ENCODE results near the gene FAHD2A. TPM values are rescaled to one million over a fixed set of nuclear protein-coding genes. Genes with fewer than 3 reads are reported as not detected.

The FAHD2A gene
- total and polyA plus RNA-seq, 2 of the 8 experiments (the other 6 are each of a cell fraction or from before 2014, with no cell fraction given) = 24.2 to 26.7 TPM

DNA sequence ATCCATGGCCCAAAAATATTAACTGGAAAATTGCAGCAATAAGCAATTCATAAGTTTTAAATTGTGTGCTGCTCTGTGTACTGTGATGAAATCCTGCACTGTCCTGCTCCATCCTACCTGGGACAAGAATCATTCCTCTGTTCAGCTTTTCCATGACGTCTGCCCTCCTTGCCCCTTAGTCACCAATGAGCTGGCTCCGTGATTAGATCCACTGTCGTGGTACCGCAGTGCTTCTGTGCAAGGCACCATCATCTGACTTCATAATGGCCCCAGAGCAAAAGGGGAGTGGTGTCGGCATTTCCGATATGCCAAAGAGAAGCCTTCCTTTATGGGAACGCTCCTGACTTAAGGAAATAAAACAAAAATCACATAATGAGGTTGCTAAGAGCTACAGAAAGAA lies 3.4 kb upstream of the FAHD2A start (continued):
- TF ChIP-seq, protein P1, sequence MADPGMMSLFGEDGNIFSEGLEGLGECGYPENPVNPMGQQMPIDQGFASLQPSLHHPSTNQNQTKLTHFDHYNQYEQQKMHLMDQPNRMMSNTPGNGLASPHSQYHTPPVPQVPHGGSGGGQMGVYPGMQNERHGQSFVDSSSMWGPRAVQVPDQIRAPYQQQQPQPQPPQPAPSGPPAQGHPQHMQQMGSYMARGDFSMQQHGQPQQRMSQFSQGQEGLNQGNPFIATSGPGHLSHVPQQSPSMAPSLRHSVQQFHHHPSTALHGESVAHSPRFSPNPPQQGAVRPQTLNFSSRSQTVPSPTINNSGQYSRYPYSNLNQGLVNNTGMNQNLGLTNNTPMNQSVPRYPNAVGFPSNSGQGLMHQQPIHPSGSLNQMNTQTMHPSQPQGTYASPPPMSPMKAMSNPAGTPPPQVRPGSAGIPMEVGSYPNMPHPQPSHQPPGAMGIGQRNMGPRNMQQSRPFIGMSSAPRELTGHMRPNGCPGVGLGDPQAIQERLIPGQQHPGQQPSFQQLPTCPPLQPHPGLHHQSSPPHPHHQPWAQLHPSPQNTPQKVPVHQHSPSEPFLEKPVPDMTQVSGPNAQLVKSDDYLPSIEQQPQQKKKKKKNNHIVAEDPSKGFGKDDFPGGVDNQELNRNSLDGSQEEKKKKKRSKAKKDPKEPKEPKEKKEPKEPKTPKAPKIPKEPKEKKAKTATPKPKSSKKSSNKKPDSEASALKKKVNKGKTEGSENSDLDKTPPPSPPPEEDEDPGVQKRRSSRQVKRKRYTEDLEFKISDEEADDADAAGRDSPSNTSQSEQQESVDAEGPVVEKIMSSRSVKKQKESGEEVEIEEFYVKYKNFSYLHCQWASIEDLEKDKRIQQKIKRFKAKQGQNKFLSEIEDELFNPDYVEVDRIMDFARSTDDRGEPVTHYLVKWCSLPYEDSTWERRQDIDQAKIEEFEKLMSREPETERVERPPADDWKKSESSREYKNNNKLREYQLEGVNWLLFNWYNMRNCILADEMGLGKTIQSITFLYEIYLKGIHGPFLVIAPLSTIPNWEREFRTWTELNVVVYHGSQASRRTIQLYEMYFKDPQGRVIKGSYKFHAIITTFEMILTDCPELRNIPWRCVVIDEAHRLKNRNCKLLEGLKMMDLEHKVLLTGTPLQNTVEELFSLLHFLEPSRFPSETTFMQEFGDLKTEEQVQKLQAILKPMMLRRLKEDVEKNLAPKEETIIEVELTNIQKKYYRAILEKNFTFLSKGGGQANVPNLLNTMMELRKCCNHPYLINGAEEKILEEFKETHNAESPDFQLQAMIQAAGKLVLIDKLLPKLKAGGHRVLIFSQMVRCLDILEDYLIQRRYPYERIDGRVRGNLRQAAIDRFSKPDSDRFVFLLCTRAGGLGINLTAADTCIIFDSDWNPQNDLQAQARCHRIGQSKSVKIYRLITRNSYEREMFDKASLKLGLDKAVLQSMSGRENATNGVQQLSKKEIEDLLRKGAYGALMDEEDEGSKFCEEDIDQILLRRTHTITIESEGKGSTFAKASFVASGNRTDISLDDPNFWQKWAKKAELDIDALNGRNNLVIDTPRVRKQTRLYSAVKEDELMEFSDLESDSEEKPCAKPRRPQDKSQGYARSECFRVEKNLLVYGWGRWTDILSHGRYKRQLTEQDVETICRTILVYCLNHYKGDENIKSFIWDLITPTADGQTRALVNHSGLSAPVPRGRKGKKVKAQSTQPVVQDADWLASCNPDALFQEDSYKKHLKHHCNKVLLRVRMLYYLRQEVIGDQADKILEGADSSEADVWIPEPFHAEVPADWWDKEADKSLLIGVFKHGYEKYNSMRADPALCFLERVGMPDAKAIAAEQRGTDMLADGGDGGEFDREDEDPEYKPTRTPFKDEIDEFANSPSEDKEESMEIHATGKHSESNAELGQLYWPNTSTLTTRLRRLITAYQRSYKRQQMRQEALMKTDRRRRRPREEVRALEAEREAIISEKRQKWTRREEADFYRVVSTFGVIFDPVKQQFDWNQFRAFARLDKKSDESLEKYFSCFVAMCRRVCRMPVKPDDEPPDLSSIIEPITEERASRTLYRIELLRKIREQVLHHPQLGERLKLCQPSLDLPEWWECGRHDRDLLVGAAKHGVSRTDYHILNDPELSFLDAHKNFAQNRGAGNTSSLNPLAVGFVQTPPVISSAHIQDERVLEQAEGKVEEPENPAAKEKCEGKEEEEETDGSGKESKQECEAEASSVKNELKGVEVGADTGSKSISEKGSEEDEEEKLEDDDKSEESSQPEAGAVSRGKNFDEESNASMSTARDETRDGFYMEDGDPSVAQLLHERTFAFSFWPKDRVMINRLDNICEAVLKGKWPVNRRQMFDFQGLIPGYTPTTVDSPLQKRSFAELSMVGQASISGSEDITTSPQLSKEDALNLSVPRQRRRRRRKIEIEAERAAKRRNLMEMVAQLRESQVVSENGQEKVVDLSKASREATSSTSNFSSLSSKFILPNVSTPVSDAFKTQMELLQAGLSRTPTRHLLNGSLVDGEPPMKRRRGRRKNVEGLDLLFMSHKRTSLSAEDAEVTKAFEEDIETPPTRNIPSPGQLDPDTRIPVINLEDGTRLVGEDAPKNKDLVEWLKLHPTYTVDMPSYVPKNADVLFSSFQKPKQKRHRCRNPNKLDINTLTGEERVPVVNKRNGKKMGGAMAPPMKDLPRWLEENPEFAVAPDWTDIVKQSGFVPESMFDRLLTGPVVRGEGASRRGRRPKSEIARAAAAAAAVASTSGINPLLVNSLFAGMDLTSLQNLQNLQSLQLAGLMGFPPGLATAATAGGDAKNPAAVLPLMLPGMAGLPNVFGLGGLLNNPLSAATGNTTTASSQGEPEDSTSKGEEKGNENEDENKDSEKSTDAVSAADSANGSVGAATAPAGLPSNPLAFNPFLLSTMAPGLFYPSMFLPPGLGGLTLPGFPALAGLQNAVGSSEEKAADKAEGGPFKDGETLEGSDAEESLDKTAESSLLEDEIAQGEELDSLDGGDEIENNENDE (IDR thresholded peaks at IDR 0.05; ENCODE audit: insufficient replicate concordance, low read length) = no peak
- TF ChIP-seq, protein P2, sequence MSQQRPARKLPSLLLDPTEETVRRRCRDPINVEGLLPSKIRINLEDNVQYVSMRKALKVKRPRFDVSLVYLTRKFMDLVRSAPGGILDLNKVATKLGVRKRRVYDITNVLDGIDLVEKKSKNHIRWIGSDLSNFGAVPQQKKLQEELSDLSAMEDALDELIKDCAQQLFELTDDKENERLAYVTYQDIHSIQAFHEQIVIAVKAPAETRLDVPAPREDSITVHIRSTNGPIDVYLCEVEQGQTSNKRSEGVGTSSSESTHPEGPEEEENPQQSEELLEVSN (IDR thresholded peaks at IDR 0.05) = no peak
- TF ChIP-seq KDM4A (IDR thresholded peaks at IDR 0.05; ENCODE audit: low read depth, low read length, severe bottlenecking) (no peak), SIRT6 (IDR thresholded peaks at IDR 0.05; ENCODE audit: low read length) (no peak), SRF (IDR thresholded peaks at IDR 0.05; ENCODE audit: low read depth, low read length) (no peak), KDM1A (IDR thresholded peaks at IDR 0.05; ENCODE audit: borderline replicate concordance, low read length) (no peak), BACH1 (IDR thresholded peaks at IDR 0.05; ENCODE audit: low read length) (no peak), BRCA1 (IDR thresholded peaks at IDR 0.05; ENCODE audit: low read depth, low read length) (no peak), SP1 (IDR thresholded peaks at IDR 0.05; ENCODE audit: low read depth, low read length) (no peak), RXRA (IDR thresholded peaks at IDR 0.05; ENCODE audit: insufficient read depth, low read depth, low read length) (no peak)
